T-helper 2 cell treated with Interferon-gamma antibody and Interleukin-4, amounts not matched to agents 5 μg/mL and 100 μg/mL, for 36 hours (primary cell): ENCODE results near the gene EPN1.

Experiments
- DNase-seq: peaks from one replicate; pipeline ENCODE4 v3.0.0; 2021; ENCODE audit warnings: low spot score
- H3K27ac Mint-ChIP-seq: one replicate; pipeline ENCODE4 v1.8.0; 2021; ENCODE audit warnings: mild to moderate bottlenecking, mixed read lengths
- H3K27me3 Mint-ChIP-seq: one replicate; pipeline ENCODE4 v1.8.0; 2021; ENCODE audit warnings: low read depth, mixed read lengths
- H3K36me3 Mint-ChIP-seq: one replicate; pipeline ENCODE4 v1.8.0; 2021; ENCODE audit warnings: low read depth, mixed read lengths
- H3K4me1 Mint-ChIP-seq: one replicate; pipeline ENCODE4 v1.8.0; 2021; ENCODE audit warnings: low read depth, mixed read lengths
- H3K4me3 Mint-ChIP-seq: one replicate; pipeline ENCODE4 v1.8.0; 2022; ENCODE audit warnings: mild to moderate bottlenecking, moderate library complexity, mixed read lengths
- H3K9me3 Mint-ChIP-seq: one replicate; pipeline ENCODE4 v1.8.0; 2021; ENCODE audit warnings: mixed read lengths

Gene EPN1

GRCh38 chr19:55684946-55685681 is 10.1 kb downstream of the EPN1 start:
- Mint-ChIP-seq H3K27ac (no peak overlapping the region), H3K36me3 (peaks cover 15% of the 10 kb centered on the region), H3K9me3 (no peaks in the 10 kb centered on the region), H3K4me3 (no peak overlapping the region), H3K27me3 (no peaks in the 10 kb centered on the region), H3K4me1 (no peaks in the 10 kb centered on the region)
- no peak for DNase-seq

- no peak for DNase-seq
- Mint-ChIP-seq H3K4me3 (no peak overlapping the region), H3K27ac (no peak overlapping the region), H3K4me1 (no peaks in the 10 kb centered on the region), H3K9me3 (no peaks in the 10 kb centered on the region), H3K27me3 (no peaks in the 10 kb centered on the region), H3K36me3 (peaks cover 13% of the 10 kb centered on the region)
Measured at GRCh38 chr19:55685776-55686175, 10.8 kb downstream of the EPN1 start.

GRCh38 chr19:55686311-55687050 is 11.5 kb downstream of the EPN1 start:
- peaks cover 13% of the 10 kb centered on the region for H3K36me3 Mint-ChIP-seq
- H3K27ac Mint-ChIP-seq, result no peak overlapping the region
- H3K27me3 Mint-ChIP-seq, result no peaks in the 10 kb centered on the region
- no peak overlapping the region for H3K4me3 Mint-ChIP-seq
- DNase-seq, result no peak
- H3K9me3 Mint-ChIP-seq, result no peaks in the 10 kb centered on the region
- no peaks in the 10 kb centered on the region for H3K4me1 Mint-ChIP-seq

- peaks cover 13% of the 10 kb centered on the region for H3K36me3 Mint-ChIP-seq
- H3K4me1 Mint-ChIP-seq, result no peaks in the 10 kb centered on the region
- H3K4me3 Mint-ChIP-seq, result no peak overlapping the region
- no peaks in the 10 kb centered on the region for H3K27me3 Mint-ChIP-seq
- H3K9me3 Mint-ChIP-seq, result no peaks in the 10 kb centered on the region
- no peak for DNase-seq
- no peak overlapping the region for H3K27ac Mint-ChIP-seq
Measured at GRCh38 chr19:55687281-55688201, 12.5 kb downstream of the EPN1 start.

GRCh38 chr19:55688422-55689218 is 13.6 kb downstream of the EPN1 start:
- Mint-ChIP-seq H3K9me3 (no peaks in the 10 kb centered on the region), H3K4me1 (no peaks in the 10 kb centered on the region), H3K27me3 (no peaks in the 10 kb centered on the region), H3K27ac (no peak overlapping the region), H3K36me3 (peaks cover 15% of the 10 kb centered on the region), H3K4me3 (no peak overlapping the region)
- no peak for DNase-seq

- H3K27ac Mint-ChIP-seq, result no peak overlapping the region
- DNase-seq, result no peak
- no peaks in the 10 kb centered on the region for H3K4me1 Mint-ChIP-seq
- no peaks in the 10 kb centered on the region for H3K9me3 Mint-ChIP-seq
- H3K4me3 Mint-ChIP-seq, result no peak overlapping the region
- no peaks in the 10 kb centered on the region for H3K27me3 Mint-ChIP-seq
- peaks cover 13% of the 10 kb centered on the region for H3K36me3 Mint-ChIP-seq
Measured at GRCh38 chr19:55689411-55690108, 14.5 kb downstream of the EPN1 start.

GRCh38 chr19:55690109-55690768 is 15.2 kb downstream of the EPN1 start:
- no peak overlapping the region for H3K4me3 Mint-ChIP-seq
- no peaks in the 10 kb centered on the region for H3K4me1 Mint-ChIP-seq
- H3K36me3 Mint-ChIP-seq, result peaks cover 13% of the 10 kb centered on the region
- no peak overlapping the region for H3K27ac Mint-ChIP-seq
- H3K27me3 Mint-ChIP-seq, result no peaks in the 10 kb centered on the region
- H3K9me3 Mint-ChIP-seq, result no peaks in the 10 kb centered on the region
- DNase-seq, result no peak

- Mint-ChIP-seq H3K9me3 (no peaks in the 10 kb centered on the region), H3K27ac (no peak overlapping the region), H3K27me3 (no peaks in the 10 kb centered on the region), H3K4me3 (no peak overlapping the region), H3K36me3 (peaks cover 9% of the 10 kb centered on the region), H3K4me1 (no peaks in the 10 kb centered on the region)
- DNase-seq, result no peak
Measured at GRCh38 chr19:55690769-55691545, 15.9 kb downstream of the EPN1 start.

- DNase-seq, result no peak
- Mint-ChIP-seq H3K4me3 (no peak overlapping the region), H3K36me3 (peaks cover 10% of the 10 kb centered on the region), H3K4me1 (no peaks in the 10 kb centered on the region), H3K27me3 (no peaks in the 10 kb centered on the region), H3K27ac (no peak overlapping the region), H3K9me3 (no peaks in the 10 kb centered on the region)
Measured at GRCh38 chr19:55691561-55692481, 16.8 kb downstream of the EPN1 start.

- H3K9me3 Mint-ChIP-seq, result no peaks in the 10 kb centered on the region
- DNase-seq, result no peak
- H3K27me3 Mint-ChIP-seq, result no peaks in the 10 kb centered on the region
- H3K27ac Mint-ChIP-seq, result no peak overlapping the region
- H3K36me3 Mint-ChIP-seq, result peaks cover 15% of the 10 kb centered on the region
- H3K4me3 Mint-ChIP-seq, result no peak overlapping the region
- no peaks in the 10 kb centered on the region for H3K4me1 Mint-ChIP-seq
Measured at GRCh38 chr19:55692681-55693081, 17.7 kb downstream of the EPN1 start.

- no peak for DNase-seq
- Mint-ChIP-seq H3K36me3 (peaks cover 18% of the 10 kb centered on the region), H3K4me1 (no peaks in the 10 kb centered on the region), H3K9me3 (no peaks in the 10 kb centered on the region), H3K27me3 (no peaks in the 10 kb centered on the region), H3K4me3 (no peak overlapping the region), H3K27ac (no peak overlapping the region)
Measured at GRCh38 chr19:55693336-55693974, 18.4 kb downstream of the EPN1 start.
